ENCODE measurements around the gene FMN1. TPM values are rescaled to one million over a fixed set of nuclear protein-coding genes. Genes with fewer than 3 reads are reported as not detected.
A peak's percentile ranks its signal among the peaks of the same experiment; 100 is the strongest.

The FMN1 gene
- total RNA-seq, 4 donors from 2014 or later = 5.1 to 13.3 (median 9.0) TPM

DNA sequence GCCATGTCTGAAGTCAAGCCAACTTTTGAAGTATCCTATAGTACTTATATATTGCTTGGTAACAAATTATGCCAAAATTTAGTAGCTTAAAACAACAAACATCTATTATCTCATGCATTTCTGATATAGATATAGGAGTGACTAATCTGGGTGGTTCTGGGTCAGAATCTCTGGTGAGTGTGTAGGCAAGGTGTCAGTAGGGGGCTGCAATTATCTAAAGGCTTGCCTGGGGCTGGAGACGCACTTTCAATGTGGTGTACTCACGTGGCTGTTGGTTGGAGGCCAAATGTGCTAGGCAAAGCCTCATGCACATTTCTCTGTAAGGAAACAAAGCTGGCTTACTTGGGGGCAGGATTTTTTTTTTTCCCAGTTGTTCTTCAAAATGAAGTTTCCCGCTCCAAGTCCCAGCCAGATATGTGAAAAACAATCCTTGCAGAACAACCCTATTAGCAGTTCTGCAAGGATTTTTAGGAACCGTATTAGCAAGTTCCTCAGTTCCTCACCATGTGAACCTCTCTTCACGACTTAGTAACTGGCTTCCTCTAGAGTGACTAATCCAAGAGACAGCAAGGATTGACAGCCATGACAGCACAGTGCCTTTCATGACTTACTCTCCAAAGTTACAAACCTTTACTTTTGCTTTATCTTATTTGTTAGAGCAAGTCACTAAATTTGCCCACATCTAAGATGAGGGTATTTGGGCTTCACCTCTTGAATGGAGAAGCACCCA lies 450.9 kb downstream of the FMN1 start:
- Histone ChIP-seq H3K36me3 (no peaks in the 10 kb centered on the region), H3K27ac (no peak overlapping the region), H3K4me1 (no peaks in the 10 kb centered on the region), H3K27me3 (no peaks in the 10 kb centered on the region), H3K4me3 (no peak overlapping the region), H3K9me3 (peaks cover 0 to 30% (median 0%) of the 10 kb centered on the region in 3 donors)
- no peak for ATAC-seq
- TF ChIP-seq POLR2A (IDR thresholded peaks at IDR 0.05) = no peak
- TF ChIP-seq EP300 (IDR thresholded peaks at IDR 0.05) = no peak
- TF ChIP-seq POLR2AphosphoS5 (IDR thresholded peaks at IDR 0.05) = no peak
- no peak for TF ChIP-seq CTCF (IDR thresholded peaks at IDR 0.05)
- WGBS, 2 donors (ENCODE audit: low coverage in 1 of 2) = 74 to 80% methylated on average over 2 to 3 of the region's 5 CpGs

- Histone ChIP-seq H3K36me3 (no peaks in the 10 kb centered on the region), H3K4me1 (no peaks in the 10 kb centered on the region), H3K4me3 (no peak overlapping the region), H3K9me3 (peaks cover 0 to 30% (median 0%) of the 10 kb centered on the region in 3 donors), H3K27ac (no peak overlapping the region), H3K27me3 (no peaks in the 10 kb centered on the region)
- ATAC-seq = no peak
- TF ChIP-seq CTCF (IDR thresholded peaks at IDR 0.05) = no peak
- TF ChIP-seq POLR2A (IDR thresholded peaks at IDR 0.05) = no peak
- TF ChIP-seq EP300 (IDR thresholded peaks at IDR 0.05) = no peak
- TF ChIP-seq POLR2AphosphoS5 (IDR thresholded peaks at IDR 0.05) = no peak
- WGBS, 2 donors (ENCODE audit: low coverage in 1 of 2) = 40 to 100% methylated on average over 1 of the region's 1 CpG
These were observed 454.9 kb downstream of the FMN1 start for GRCh38 chr15:32739522-32740063.

- no peaks in the 10 kb centered on the region for H3K4me1 ChIP-seq
- no peaks in the 10 kb centered on the region for H3K36me3 ChIP-seq
- 87% methylated on average over 1 of the region's 1 CpG; no CpG with 5 or more reads in 1 of the 2 donors for WGBS, 2 donors (ENCODE audit: low coverage in 1 of 2)
- H3K4me3 ChIP-seq = no peak overlapping the region
- peaks cover 0 to 30% (median 0%) of the 10 kb centered on the region in 3 donors for H3K9me3 ChIP-seq
- H3K27ac ChIP-seq = no peak overlapping the region
- TF ChIP-seq EP300 (IDR thresholded peaks at IDR 0.05) (no peak), POLR2AphosphoS5 (IDR thresholded peaks at IDR 0.05) (peak; percentile 20)
- no peaks in the 10 kb centered on the region for H3K27me3 ChIP-seq
- no peak for ATAC-seq
These were observed 455.8 kb downstream of the FMN1 start for GRCh38 chr15:32738666-32739065.

- H3K4me1 ChIP-seq = no peaks in the 10 kb centered on the region
- H3K27ac ChIP-seq = no peak overlapping the region
- WGBS, 2 donors (ENCODE audit: low coverage in 1 of 2) = 80 to 88% methylated on average over 4 of the region's 4 CpGs
- TF ChIP-seq EP300 (IDR thresholded peaks at IDR 0.05) (no peak), POLR2A (IDR thresholded peaks at IDR 0.05) (no peak), POLR2AphosphoS5 (IDR thresholded peaks at IDR 0.05) (no peak), CTCF (IDR thresholded peaks at IDR 0.05) (no peak)
- no peaks in the 10 kb centered on the region for H3K27me3 ChIP-seq
- H3K9me3 ChIP-seq = peaks cover 0 to 22% (median 0%) of the 10 kb centered on the region in 3 donors
- no peak for ATAC-seq
- no peak overlapping the region for H3K4me3 ChIP-seq
- no peaks in the 10 kb centered on the region for H3K36me3 ChIP-seq
These were observed 457.2 kb downstream of the FMN1 start for GRCh38 chr15:32737304-32737703.

- TF ChIP-seq POLR2AphosphoS5 (IDR thresholded peaks at IDR 0.05) (no peak), CTCF (IDR thresholded peaks at IDR 0.05) (no peak), POLR2A (IDR thresholded peaks at IDR 0.05) (no peak), EP300 (IDR thresholded peaks at IDR 0.05) (no peak)
- Histone ChIP-seq H3K9me3 (peaks cover 0 to 20% (median 0%) of the 10 kb centered on the region in 3 donors), H3K36me3 (no peaks in the 10 kb centered on the region), H3K4me3 (no peak overlapping the region), H3K27me3 (no peaks in the 10 kb centered on the region), H3K4me1 (no peaks in the 10 kb centered on the region), H3K27ac (no peak overlapping the region)
- no peak for ATAC-seq
- 77 to 85% methylated on average over 2 of the region's 2 CpGs for WGBS, 2 donors (ENCODE audit: low coverage in 1 of 2)
These were observed 457.8 kb downstream of the FMN1 start for GRCh38 chr15:32736701-32737061.
